ENCODE results near the gene BRCA2. TPM values are rescaled to one million over a fixed set of nuclear protein-coding genes. Genes with fewer than 3 reads are reported as not detected.
A peak's percentile ranks its signal among the peaks of the same experiment; 100 is the strongest.

The BRCA2 gene
- total RNA-seq, 2 experiments from 2014 or later, result 24.9 to 27.2 TPM

- no peak for TF ChIP-seq CTCF (IDR thresholded peaks at IDR 0.05)
- ChIA-PET CTCF (interaction anchor here (0.8 to 2.3 kb wide), 2 partner anchors 9 to 25 kb away, joined by 3 to 8 read pairs; no protein-coding TSS in a partner anchor), POLR2A (no interaction called here)
- DNase-seq, result peak; percentile 7
- peak; percentile 91 for ATAC-seq
- Mint-ChIP-seq H3K27ac (peak overlapping the region; percentile 40), H3K9me3 (no peaks in the 10 kb centered on the region), H3K27me3 (no peaks in the 10 kb centered on the region), H3K4me1 (ENCODE audit: low read depth) (peaks cover 28% of the 10 kb centered on the region), H3K36me3 (ENCODE audit: low read depth) (peaks cover 2% of the 10 kb centered on the region), H3K4me3 (no peak overlapping the region)
- intact Hi-C loops (cut with micrococcal nuclease), result no loop called here
These were observed 74.7 kb downstream of the BRCA2 start for GRCh38 chr13:32390048-32390447.

GRCh38 chr13:32390484-32390883, 75.2 kb downstream of the BRCA2 start:
- Mint-ChIP-seq H3K9me3 (no peaks in the 10 kb centered on the region), H3K27me3 (no peaks in the 10 kb centered on the region), H3K4me1 (ENCODE audit: low read depth) (peaks cover 28% of the 10 kb centered on the region), H3K4me3 (no peak overlapping the region), H3K36me3 (ENCODE audit: low read depth) (peaks cover 2% of the 10 kb centered on the region), H3K27ac (peak overlapping the region; percentile 19)
- ATAC-seq (peak; percentile 48), DNase-seq (no peak)
- no peak for TF ChIP-seq CTCF (IDR thresholded peaks at IDR 0.05)
- ChIA-PET CTCF (interaction anchor here (0.9 to 2.3 kb wide), 2 partner anchors 9 to 10 kb away, joined by 3 to 8 read pairs; no protein-coding TSS in a partner anchor), POLR2A (interaction anchor here (0.8 kb wide), 1 partner anchor 10 kb away, joined by 3 read pairs; no protein-coding TSS in a partner anchor)
- intact Hi-C loops (cut with micrococcal nuclease), result no loop called here

- Mint-ChIP-seq H3K9me3 (no peaks in the 10 kb centered on the region), H3K4me1 (ENCODE audit: low read depth) (peaks cover 28% of the 10 kb centered on the region), H3K36me3 (ENCODE audit: low read depth) (peaks cover 2% of the 10 kb centered on the region), H3K27ac (no peak overlapping the region), H3K4me3 (no peak overlapping the region), H3K27me3 (no peaks in the 10 kb centered on the region)
- intact Hi-C loops (cut with micrococcal nuclease), result no loop called here
- ChIA-PET POLR2A (interaction anchor here (0.8 to 1.2 kb wide), 2 partner anchors 10 to 76 kb away, joined by 3 read pairs; partner anchors contain the start of genes BRCA2 and ZAR1L), CTCF (interaction anchor here (0.6 to 2.3 kb wide), 3 partner anchors 9 to 60 kb away, joined by 3 to 8 read pairs (median 3); no protein-coding TSS in a partner anchor)
- DNase-seq (no peak), ATAC-seq (no peak)
- TF ChIP-seq CTCF (IDR thresholded peaks at IDR 0.05), result no peak
These were observed 75.9 kb downstream of the BRCA2 start for GRCh38 chr13:32391101-32391619.

- no peak for ATAC-seq
- ChIA-PET CTCF (interaction anchor here (0.9 to 1.9 kb wide), 2 partner anchors 9 to 12 kb away, joined by 3 to 7 read pairs; no protein-coding TSS in a partner anchor), POLR2A (no interaction called here)
- intact Hi-C loops (cut with micrococcal nuclease), result no loop called here
- no peaks in the 10 kb centered on the region for H3K9me3 Mint-ChIP-seq
- peaks cover 36% of the 10 kb centered on the region for H3K36me3 Mint-ChIP-seq (ENCODE audit: low read depth)
- no peaks in the 10 kb centered on the region for H3K27me3 Mint-ChIP-seq
- DNase-seq, result no peak
- H3K4me1 Mint-ChIP-seq (ENCODE audit: low read depth), result peaks cover 6% of the 10 kb centered on the region
- TF ChIP-seq CTCF (IDR thresholded peaks at IDR 0.05), result no peak
- no peak overlapping the region for H3K27ac Mint-ChIP-seq
- no peak overlapping the region for H3K4me3 Mint-ChIP-seq
These were observed 87.8 kb downstream of the BRCA2 start for GRCh38 chr13:32403108-32403507.

- Mint-ChIP-seq H3K9me3 (no peaks in the 10 kb centered on the region), H3K36me3 (ENCODE audit: low read depth) (peaks cover 23% of the 10 kb centered on the region), H3K27ac (peak overlapping the region; percentile 3), H3K27me3 (no peaks in the 10 kb centered on the region), H3K4me3 (no peak overlapping the region), H3K4me1 (ENCODE audit: low read depth) (peaks cover 18% of the 10 kb centered on the region)
- peak; percentile 60 for ATAC-seq
- peak; percentile 20 for DNase-seq
- TF ChIP-seq CTCF (IDR thresholded peaks at IDR 0.05), result no peak
- intact Hi-C loops (cut with micrococcal nuclease), result no loop called here
- ChIA-PET POLR2A (interaction anchor here (1.0 to 1.5 kb wide), 4 partner anchors 15 to 93 kb away, joined by 3 to 5 read pairs (median 4); partner anchors contain the start of genes BRCA2 and ZAR1L), CTCF (interaction anchor here (0.9 to 1.5 kb wide), 3 partner anchors 11 to 174 kb away, joined by 3 to 4 read pairs (median 3); partner anchors contain the start of genes BRCA2 and ZAR1L)
These were observed 92.5 kb downstream of the BRCA2 start for GRCh38 chr13:32407854-32408253.

Data from activated CD8-positive, alpha-beta T cell treated with anti-CD3 and anti-CD28 coated beads for 36 hours (primary cell).